Measurements from ENCODE around the gene CEP85.

The CEP85 gene

DNA sequence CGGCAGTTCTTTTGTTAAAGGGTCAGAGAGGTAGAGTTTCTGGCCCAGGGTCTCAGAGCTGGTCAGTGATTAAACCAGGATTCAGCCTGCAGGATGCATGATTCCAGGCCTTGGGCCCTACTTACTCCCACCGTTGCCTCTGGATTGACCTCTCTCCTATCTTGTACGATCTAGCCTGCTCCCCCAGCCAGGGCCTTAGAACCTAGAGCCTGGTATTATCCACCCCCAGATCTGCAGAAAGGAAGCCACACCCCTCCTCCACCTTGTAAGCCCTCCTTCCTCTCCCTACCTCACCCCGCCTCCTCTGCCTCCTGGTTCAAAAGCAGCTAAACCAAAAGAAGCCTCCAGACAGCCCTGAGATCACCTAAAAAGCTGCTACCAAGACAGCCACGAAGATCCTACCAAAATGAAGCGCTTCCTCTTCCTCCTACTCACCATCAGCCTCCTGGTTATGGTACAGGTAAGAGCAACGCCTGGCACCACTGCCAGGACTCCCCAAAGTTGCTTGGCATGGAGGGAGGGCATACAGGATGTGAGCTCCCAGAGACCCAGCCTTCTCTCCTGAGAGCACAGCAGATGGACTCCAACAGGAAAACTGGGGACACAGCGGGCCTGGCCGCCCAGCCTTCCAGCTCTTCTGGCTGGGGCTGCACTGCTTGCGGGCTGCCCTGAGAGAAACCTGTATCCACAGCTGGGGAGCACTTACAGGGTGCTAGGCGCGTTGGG lies 83.8 kb downstream of the CEP85 start, which contains the start of gene CD52:
CD52 (plus strand) TSS at position 347 of the 726 bp plus-strand sequence; CDS start at position 407, 60 bp downstream.
- DNase-seq: no peak

DNA sequence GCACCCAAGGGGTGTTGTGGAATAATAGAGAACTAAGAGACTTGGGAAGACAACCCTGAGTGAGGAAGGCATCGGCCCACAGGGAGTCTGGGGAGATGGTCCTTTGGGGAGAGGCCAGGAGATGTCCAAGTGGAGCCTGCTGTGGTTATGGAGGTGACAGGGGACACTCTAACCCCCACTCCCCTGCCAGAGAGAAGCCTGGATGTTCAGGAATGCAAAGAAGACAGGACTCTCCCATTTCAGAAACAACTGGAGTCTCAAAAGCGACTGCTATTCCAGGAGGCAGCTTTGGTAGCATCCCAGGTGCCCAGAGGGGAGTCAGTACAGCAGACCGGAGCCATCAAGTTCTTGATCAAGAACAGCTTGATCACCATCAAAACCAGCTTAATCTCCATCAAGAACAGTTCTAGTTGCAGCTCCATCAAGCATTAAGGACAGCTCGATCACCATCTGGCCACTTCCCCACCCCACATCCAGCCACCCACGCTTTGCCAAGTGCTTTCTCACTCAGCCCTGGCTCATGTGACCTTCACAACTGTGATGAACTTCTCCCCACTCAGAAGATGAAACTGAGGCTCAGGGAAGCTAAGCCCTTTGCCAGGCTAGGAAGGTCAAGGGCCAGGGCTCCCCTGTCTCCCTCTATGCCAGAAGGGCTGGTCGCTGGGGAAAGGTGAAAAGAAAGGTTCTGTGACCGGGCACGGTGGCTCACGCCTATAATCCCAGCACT lies 84.5 kb downstream of the CEP85 start:
- DNase-seq: no peak

DNA sequence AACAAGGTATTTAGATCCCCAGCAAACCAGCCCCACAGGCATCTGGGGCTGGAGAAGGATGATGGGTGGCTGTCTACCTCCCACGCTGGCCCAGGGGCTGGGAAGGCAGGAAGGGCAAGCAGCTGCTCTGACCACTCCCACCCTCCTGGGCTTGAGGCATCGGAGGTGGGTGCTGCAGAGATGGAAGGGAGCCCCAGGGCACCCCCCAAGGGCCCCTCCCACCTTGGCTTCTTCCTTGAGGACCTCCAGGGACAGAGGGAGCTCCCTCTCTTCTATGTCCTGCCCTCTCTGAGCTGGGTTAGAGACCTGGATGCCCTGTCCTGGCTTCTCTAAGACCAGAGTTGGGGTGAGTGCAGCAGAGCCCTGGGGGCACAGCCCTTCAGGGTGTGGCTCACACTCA lies 86.9 kb downstream of the CEP85 start:
- DNase-seq: no peak

DNA sequence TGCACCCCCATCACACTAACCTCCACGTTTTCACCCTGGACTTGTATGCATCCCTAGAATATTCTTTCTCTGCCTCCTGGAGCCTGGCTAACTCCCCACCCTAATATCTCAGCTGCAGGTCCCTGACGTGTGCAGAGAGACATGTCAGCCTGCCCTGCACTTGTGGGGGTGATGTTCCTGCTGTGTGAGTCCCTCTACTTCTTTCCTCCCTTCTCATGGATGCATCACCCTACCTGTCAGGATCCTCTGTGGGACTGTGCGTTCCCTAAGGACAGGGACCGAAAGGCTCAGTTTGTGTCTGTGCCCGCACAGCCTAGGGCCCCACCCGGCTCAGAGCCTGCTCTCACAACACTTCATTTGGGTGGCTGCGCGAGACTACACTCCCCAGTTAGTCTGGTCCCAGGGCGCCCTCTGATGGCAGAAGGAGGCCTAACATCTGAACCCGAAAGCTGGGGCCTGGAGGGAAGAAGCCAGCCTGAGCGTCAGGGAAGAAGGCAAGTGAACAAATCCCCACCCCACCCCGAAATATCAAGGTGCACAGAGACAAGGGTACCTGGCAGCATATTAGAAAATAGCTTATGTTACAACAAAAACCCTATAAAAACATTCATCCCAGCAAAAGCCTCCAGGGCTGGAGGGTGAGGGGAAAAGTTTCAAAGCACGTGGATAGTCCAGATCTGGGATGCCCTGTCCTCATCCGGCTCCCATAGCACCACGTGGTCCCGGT lies 87.5 kb downstream of the CEP85 start:
- peak; percentile 57 for DNase-seq

DNA sequence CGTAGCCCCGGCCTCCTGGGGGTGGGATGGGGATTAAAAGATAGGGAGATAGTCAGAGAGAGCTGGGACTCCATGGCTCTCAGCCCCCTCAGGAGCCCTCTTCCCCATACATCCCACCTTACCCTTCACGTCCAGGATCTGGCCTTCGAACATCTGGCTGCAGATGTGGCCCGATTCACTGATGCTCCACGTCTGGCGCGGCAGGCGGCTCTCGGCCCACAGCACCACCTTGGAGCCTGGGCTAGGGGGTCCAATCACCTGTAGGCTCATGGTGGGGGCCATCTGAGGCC lies 88.0 kb downstream of the CEP85 start:
- no peak for DNase-seq

DNA sequence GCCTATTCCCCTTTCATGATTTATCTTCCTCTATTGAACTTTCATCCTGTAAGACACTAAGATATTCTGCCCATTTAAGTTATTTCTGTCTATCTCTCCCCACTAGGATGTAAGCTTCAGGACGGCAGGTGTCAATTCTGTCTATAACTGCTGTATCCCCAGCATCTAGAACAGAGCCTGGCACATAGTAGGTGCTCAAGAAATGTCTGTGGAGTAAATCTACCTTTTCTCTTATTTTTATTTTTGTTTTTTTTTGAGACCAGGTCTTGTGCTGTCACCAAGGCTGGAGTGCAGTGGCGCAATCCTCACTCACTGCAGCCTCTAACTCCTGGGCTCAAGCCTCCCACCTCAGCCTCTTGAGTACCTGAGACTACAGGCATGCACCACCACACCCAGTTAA lies 89.4 kb downstream of the CEP85 start:
- DNase-seq: no peak

DNA sequence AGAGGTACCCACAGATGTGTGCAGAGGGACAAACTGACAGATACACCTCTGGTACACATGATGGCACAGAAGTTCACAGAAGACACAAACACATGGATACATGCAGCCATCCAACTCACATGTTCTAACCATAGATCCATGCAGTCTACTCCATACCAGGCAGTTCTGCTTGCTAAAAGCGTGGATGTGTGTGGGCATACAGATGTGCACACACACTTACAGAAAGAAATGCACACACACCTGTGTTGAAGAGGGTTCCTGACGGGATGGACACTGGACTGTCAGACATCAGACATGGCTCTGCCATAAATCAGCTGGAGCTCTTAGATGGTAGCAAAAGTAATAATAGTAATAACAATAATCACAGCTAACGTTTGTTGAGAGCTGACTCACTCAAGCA lies 90.5 kb downstream of the CEP85 start:
- no peak for DNase-seq

DNA sequence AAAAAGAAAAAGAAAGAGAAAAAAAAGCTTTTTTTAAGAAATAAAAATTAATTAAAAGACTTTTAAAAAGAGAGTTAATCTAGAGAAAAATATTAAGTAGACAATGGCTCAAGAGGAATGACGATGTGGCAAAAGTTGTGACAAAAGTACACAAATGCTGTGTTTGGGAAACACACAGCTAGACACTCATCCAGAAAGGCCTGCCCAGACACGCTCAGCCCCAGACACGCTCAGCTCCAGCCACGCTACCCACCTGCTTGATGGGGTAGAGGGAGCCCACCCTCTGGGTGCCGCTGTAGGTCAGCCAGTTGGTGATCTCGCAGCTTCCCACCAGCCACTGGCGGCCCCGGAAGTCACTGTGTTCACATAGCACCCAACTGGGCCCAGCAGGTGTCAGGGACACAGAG lies 94.0 kb downstream of the CEP85 start:
- peak; percentile 88 for DNase-seq

Data from NCI-H1105 treated with DMSO at 0.1 percent for 48 hours (cell line).